Psoas muscle (tissue), 8 donors: ENCODE measurements around the gene USP16. TPM values are rescaled to one million over a fixed set of nuclear protein-coding genes. Genes with fewer than 3 reads are reported as not detected.

Experiments used
- ATAC-seq, 4 donors: fragments of 200-7000 bp; cut with Tn5 transposase; one replicate each; pipeline ENCODE4 v1.9.1; 2020; ENCODE audit warnings: moderate library complexity in 3 of 4, mild to moderate bottlenecking in 2 of 4
- DNase-seq, 2 donors: peaks; one replicate each; pipeline ENCODE4 v3.0.0-alpha.2; 2020
- H3K27ac ChIP-seq: fragments of 200-600 bp; one replicate; pipeline ENCODE4 v1.8.0; 2022
- H3K27me3 ChIP-seq, 3 donors: fragments of 200-600 bp in 1 of 3; one replicate each; pipeline versions ENCODE4 v1.6.1 to v1.8.0; 2013 to 2022; ENCODE audit warnings: low read length in 2 of 3, mild to moderate bottlenecking in 2 of 3, moderate library complexity in 1 of 3; ENCODE audit not compliant: insufficient read depth in 3 of 3
- H3K36me3 ChIP-seq, 2 donors: fragments of 200-600 bp in 1 of 2; one replicate each; pipeline versions ENCODE4 v1.6.1 to v1.8.0; 2013 to 2022; ENCODE audit warnings: low read depth in 1 of 2, mild to moderate bottlenecking in 1 of 2, moderate library complexity in 1 of 2; ENCODE audit not compliant: insufficient read depth in 1 of 2
- H3K4me1 ChIP-seq: fragments of 200-600 bp; one replicate; pipeline ENCODE4 v1.8.0; 2022
- H3K4me3 ChIP-seq: fragments of 200-600 bp; one replicate; pipeline ENCODE4 v1.8.0; 2022; ENCODE audit warnings: mild to moderate bottlenecking
- H3K9me3 ChIP-seq: fragments of 200-600 bp; one replicate; pipeline ENCODE4 v1.8.0; 2022
- CTCF ChIP-seq: fragments of 200-600 bp; IDR thresholded peaks from one replicate; pipeline ENCODE4 v1.8.0; 2022; ENCODE audit warnings: antibody characterized with exemption
- WGBS, 3 donors: extraction: QIAGEN DNeasy Blood & Tissue Kit; methylation state at CpG; one replicate each; pipeline versions ENCODE4 v1.1.6 to v1.1.7; 2013; 5-methylcytosine and 5-hydroxymethylcytosine counted together
- intact Hi-C, 2 donors: fragments of 100-400 bp; cut with DNase I; formaldehyde crosslinking; loops; one replicate each; pipeline versions ENCODE4 v1.11.0 to v1.14.2; 2022
- long read RNA-seq, 2 donors: library from polyadenylated mRNA; unstranded; transcript quantifications; one replicate each; pipeline ENCODE4 v2.0.0, GENCODE V29; 2021
- polyA plus RNA-seq, 3 donors: library from polyadenylated mRNA; stranded (reverse); fragments of 200-250 nt; gene quantifications; one replicate each; pipeline ENCODE4 v1.2.3, GENCODE V29; 2013
- total RNA-seq, 4 donors: library from RNA; stranded (reverse); fragmentation: NEBNext Ultra II Directional in 2 of 4; extraction: Animal tissue kit (Norgen Biotek cat#: 25700) in 2 of 4; gene quantifications; one replicate each; pipeline versions ENCODE4 v1.2.1 to v1.2.4, GENCODE V29; 2021 to 2023
- donor health status: healthy with polysubstance abuse.
- donor health status: DM: no; HTN: no; CAD: no; lungs with moderate emphysema.
- donor health status: Bipolar disorder and iron deficiency.
- donor health status: healthy.
- donor health status: DM: yes; HTN: yes; CAD: no.
- donor health status: DM: no; HTN: no; CAD: no.
- donor health status: DM: no; HTN: no; CAD: no.
- donor health status: DM: yes; HTN: yes; CAD: no.

The USP16 gene
- total RNA-seq (10 to 100 TPM; 26.3 to 39.9 (median 34.4) TPM), polyA plus RNA-seq (10 to 100 TPM; 27.6 to 45.1 (median 42.3) TPM)
- long read RNA-seq, donor 1, partial matches to known transcripts = 2 of 8 reads
- long read RNA-seq, donor 1, other reads (novel, unspliced or antisense) = 5 of 8 reads
- long read RNA-seq, donor 2, transcript USP16-201 (19 exons, 3,004 nt) = major isoform, 10 of 34 reads
- long read RNA-seq, donor 2, partial matches to known transcripts = 7 of 34 reads
- long read RNA-seq, donor 2, other reads (novel, unspliced or antisense) = 15 of 34 reads

GRCh38 chr21:29024474-29025327 lies at the start of gene USP16:
Gene USP16, plus strand, starts transcription at chr21:29024668. Its CDS starts 3,246 bp downstream, at chr21:29027914.
- no peaks in the 10 kb centered on the region for H3K27me3 ChIP-seq
- H3K4me3 ChIP-seq = peak within 1 kb of the TSS; percentile 79
- peak; percentile 39 for TF ChIP-seq CTCF
- intact Hi-C loops = loop anchor here (1.0 to 5.0 kb wide), 4 partner anchors 22 to 48 kb away; partner anchors contain the start of genes CCT8 (in 1 of the 2) and LTN1 (in 1 of the 2)
- DNase-seq (peak; percentile 95 to 97), ATAC-seq (peak; percentile 97 to 98 (median 97))
- peaks cover 0 to 16% of the 10 kb centered on the region in 2 donors for H3K36me3 ChIP-seq
- peaks cover 18% of the 10 kb centered on the region for H3K4me1 ChIP-seq
- H3K9me3 ChIP-seq = no peaks in the 10 kb centered on the region
- WGBS, 3 donors = 0 to 1% (median 0%) methylated on average over 48 of the region's 48 CpGs
- peak within 1 kb of the TSS; percentile 99 for H3K27ac ChIP-seq

- Histone ChIP-seq H3K36me3 (peaks cover 3 to 77% of the 10 kb centered on the region in 2 donors), H3K27ac (peak overlapping the region; percentile 73)
- peak; percentile 83 to 94 (median 85) for ATAC-seq
Measured at GRCh38 chr21:28975397-28975796, 49.1 kb upstream of the USP16 start.

GRCh38 chr21:28979092-28979491 lies 45.4 kb upstream of the USP16 start:
- 73 to 86% (median 82%) methylated on average over 1 of the region's 1 CpG for WGBS, 3 donors
- no peak for ATAC-seq

More at GRCh38 chr21:28975397-28975796, 49.1 kb upstream of the USP16 start:
- no peak for DNase-seq
- H3K27me3 ChIP-seq = no peaks in the 10 kb centered on the region
- H3K4me1 ChIP-seq = peaks cover 23% of the 10 kb centered on the region
- WGBS, 3 donors = 8 to 9% (median 8%) methylated on average over 3 of the region's 3 CpGs
- TF ChIP-seq CTCF = no peak
- no peak overlapping the region for H3K4me3 ChIP-seq
- intact Hi-C loops = no loop called here
- H3K9me3 ChIP-seq = no peaks in the 10 kb centered on the region

GRCh38 chr21:28982637-28983036 lies 41.8 kb upstream of the USP16 start:
- Histone ChIP-seq H3K9me3 (no peaks in the 10 kb centered on the region), H3K4me1 (peaks cover 4% of the 10 kb centered on the region), H3K4me3 (no peak overlapping the region), H3K27me3 (no peaks in the 10 kb centered on the region), H3K36me3 (peaks cover 5 to 90% of the 10 kb centered on the region in 2 donors), H3K27ac (no peak overlapping the region)
- ATAC-seq = no peak
- DNase-seq = no peak
- WGBS, 3 donors = 85 to 91% (median 91%) methylated on average over 1 of the region's 1 CpG
- intact Hi-C loops = no loop called here
- TF ChIP-seq CTCF = no peak

More at GRCh38 chr21:28979092-28979491, 45.4 kb upstream of the USP16 start:
- no peak overlapping the region for H3K27ac ChIP-seq
- H3K9me3 ChIP-seq = no peaks in the 10 kb centered on the region
- no peak for DNase-seq
- no peaks in the 10 kb centered on the region for H3K27me3 ChIP-seq
- peaks cover 23% of the 10 kb centered on the region for H3K4me1 ChIP-seq
- no peak for TF ChIP-seq CTCF
- intact Hi-C loops = no loop called here
- H3K36me3 ChIP-seq = peaks cover 3 to 90% of the 10 kb centered on the region in 2 donors
- H3K4me3 ChIP-seq = no peak overlapping the region
